HG03045 (cell line): ENCODE measurements around the gene PRDM16.
"Not testable (repeated sequence)": the region's sequence is repeated elsewhere in the genome, so short reads cannot be mapped to it uniquely, and the experiment has no call there.

Experiments used
- ATAC-seq: cut with Tn5 transposase; IDR thresholded peaks from one replicate; pipeline ENCODE4 v1.9.1; 2021; ENCODE audit warnings: mild to moderate bottlenecking, moderate library complexity; ENCODE audit not compliant: unreplicated experiment

The PRDM16 gene

DNA sequence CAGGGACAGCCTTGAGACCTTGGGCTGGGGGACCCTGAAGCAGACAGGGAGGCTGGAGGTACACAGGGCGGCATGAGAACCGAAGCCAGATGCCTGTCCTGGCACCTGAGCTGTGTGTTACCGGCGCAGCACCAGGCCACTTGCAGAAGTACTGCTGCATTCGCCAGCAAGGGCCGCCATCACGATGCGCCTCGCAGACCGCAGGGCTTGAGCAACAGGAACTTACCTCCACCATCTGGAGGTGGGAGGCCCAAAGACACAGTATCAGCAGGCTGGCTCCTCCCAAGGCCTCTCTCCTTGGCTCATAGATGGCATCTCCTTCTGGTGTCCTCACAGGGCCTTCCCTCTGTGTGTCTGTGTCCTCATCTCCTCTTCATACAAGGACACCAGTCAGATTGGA is 90.1 kb downstream of the PRDM16 start:
- ATAC-seq, result no peak

DNA sequence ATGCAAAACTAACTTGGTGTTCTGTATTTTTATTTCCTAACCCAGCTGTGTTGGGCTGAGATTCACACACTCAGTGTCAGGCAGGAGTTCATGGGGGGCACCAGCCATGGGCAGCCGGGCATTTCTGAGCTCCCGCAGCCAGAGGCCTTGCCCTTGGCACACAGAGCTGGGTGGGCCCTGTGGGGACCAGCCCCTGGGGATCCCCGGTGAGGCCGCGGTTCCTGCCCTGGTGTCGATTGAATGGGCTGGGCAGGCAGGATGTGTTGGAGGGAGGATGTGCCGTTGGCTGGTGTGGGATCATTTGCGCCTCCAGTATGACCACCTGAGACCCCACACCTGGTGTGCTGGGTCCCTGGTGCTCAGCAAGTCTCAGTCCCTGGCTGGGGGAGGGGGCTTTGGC is 91.0 kb downstream of the PRDM16 start:
- ATAC-seq, result no peak

DNA sequence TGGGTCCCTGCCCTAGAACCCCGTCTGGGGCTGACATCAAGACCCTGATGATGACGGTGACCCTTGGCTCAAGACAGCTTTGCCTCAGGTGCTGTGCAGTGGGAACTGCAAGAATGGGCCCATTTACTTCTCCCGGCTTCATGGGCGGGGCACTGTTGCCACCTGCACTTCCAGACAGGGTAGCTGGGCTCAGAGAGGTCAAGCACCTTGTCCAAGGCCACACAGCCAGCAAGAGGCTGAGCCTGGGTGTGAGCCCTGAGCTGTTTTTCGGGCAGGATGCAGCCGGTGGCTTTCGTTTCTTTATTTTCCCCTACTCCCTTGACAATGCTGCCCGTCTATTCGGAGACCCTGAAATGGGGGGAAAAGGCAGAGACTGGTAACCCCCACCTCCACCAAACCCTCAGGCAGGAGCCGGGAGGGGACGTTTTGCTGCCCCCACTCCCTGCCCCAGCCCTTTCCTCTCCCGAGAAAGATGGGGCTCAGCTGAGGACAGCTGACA is 91.7 kb downstream of the PRDM16 start:
- ATAC-seq, result no peak

DNA sequence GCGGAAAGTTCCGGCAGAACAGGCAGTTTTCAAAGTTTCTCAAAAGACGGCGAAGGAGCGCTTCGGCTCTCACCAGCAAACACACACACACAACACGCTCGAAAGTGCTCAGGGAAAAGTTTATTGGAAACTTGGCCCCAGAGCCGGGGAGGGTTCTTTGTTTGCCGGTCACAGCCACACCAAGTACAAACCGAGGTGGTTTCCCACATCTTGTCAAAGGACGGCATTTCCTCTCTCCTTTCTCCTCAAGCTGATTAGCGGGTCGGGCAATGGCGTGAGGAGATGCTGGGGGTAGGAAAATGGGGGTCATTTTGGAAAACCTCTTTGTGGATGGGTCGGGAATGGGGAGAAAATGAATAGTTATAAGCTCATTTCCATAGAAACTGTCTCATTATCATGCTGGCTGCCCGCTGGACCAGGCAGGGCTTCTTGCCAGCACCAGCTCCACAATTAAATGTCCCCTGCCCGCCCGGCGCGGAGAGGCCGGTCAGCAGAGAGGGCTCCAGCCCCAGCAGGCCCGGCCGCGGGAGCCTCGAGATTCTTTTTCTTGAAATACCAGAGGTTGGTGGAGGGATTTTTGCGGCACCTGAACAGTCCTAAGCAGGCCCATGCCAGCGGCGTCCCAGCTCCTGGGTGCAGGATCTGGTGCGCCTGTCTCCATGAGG is 92.3 kb downstream of the PRDM16 start:
- ATAC-seq, result no peak

DNA sequence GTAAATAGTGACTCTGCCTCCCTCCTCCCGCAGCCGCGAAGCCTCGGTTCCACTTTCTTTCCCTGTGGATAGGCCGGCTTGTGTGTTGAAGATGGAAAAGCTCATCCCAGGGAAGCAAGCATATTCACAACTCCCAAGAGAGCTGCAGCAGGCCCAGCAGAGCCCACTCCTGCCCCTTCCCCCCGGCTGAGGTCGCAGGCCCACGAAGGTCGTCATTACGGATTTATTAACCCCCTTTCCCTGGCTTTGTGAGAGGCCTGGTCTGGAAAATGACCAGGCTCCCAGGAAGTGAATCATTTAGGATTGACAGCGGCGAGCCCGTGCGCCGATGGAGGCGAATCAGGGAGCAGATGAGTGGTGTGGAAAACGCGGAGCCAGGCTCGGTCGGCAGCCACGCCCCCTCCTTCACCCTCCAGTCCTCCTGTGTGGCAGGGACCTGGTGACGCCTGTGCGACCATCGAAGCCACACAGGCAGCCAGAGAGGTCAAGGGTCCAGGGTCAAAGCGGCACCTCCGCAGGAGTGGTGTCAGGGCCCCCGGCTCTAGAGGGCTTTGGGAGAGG is 93.4 kb downstream of the PRDM16 start:
- ATAC-seq, result no peak

DNA sequence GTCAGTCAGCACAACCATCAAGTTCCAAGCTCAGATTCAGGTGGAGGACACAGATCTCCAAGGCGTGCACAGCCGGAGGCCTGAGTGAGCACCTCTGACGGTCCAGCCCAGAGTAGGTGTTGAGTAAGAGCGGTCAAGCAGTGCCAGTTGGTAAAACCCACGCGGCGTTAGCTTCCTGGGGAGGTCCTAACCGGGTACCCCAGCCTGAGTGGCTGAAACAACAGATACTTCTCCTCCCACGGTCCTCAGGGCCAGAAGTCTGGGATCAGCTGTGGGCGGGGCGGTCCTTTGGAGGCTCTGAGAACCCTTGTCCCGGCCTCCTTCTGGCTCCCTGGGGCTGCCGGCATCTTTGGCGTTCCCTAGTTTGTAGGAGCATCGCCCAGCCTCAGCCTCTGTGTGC is 94.4 kb downstream of the PRDM16 start:
- no peak for ATAC-seq

DNA sequence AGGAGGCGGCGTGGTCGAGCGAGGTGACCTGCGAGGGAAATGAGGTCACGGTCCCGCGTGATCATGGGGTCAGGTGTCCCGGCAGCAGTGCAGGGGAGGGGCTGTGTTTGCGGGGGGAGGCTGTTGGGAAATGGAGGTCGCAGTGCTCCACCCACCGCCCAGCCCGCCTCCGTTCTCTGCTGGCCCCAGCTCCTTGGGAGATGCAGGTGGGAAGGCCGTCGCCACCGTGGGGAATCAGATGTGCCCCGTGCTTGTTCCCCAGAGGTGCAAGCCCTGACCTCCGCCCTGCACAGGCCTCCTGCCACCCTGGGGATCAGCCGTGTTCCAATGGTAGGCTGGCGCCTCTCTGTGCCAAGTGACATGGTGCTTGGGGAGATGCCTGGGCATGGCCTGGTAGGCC is 95.7 kb downstream of the PRDM16 start:
- ATAC-seq, result no peak

DNA sequence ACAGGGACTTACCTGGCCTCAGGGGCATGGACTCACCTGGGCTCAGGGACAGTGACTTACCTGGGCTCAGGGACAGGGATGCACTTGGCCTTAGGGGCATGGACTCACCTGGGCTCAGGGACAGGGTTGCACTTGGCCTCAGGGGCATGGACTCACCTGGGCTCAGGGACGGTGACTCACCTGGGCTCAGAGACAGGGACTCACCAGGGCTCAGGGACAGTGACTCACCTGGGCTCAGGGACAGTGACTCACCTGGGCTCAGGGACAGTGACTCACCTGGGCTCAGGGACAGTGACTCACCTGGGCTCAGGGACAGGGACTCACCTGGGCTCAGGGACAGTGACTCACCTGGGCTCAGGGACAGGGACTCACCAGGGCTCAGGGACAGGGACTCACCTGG is 96.2 kb downstream of the PRDM16 start:
- ATAC-seq, result not testable (repeated sequence)

DNA sequence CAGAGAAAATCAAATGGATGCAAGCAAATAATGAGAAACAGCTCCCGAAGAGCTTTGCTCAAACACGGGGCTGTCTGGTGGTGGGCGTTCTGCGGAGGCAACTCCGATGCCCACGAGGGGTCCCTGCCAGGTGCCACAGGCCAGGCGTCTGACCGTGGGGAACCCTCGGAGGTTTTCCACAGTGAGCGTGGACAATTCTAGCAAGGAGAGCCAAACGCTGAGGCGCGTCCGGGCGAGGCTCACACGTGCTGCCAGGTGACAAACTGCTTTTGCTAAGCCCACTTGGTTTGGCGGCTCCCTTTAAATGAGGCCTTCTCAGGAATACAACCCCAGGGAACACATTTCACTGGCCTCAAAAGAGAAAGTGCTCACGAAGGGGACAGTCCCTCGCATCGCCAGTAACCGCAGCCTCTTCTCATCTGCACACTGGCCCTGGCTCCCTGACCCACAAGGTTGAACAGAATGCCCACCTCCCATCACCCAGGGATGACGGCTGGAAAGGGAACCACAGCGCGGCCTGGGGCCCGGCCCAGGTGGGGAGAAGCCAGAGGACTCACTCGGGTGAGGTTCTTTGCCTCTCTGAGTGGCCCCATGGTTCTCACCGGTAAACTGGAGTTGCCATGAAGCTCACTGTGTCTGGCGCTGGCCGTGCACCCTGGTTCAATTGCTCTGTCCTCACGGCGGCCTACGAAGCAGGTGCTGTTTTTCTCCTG is 97.4 kb downstream of the PRDM16 start:
- ATAC-seq, result no peak

DNA sequence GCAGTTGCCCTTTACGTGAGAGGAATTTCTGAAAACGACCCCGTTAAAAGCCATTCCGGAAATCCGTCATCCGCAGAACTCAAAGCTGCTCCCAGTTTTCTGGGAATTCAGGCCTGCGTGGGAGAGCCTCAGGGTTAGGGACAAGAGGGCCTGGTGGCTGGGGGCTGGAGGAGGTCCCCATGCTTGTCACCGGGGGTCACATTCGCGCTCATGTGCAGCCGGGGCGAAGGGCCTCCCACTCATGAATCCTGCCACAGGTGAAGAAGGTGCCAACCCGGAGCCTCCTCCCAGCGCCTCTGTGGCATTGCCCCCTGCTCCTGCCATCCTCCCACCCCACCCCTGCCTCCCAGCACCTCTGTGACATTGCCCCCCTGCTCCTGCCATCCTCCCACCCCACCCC is 98.3 kb downstream of the PRDM16 start:
- ATAC-seq, result no peak

DNA sequence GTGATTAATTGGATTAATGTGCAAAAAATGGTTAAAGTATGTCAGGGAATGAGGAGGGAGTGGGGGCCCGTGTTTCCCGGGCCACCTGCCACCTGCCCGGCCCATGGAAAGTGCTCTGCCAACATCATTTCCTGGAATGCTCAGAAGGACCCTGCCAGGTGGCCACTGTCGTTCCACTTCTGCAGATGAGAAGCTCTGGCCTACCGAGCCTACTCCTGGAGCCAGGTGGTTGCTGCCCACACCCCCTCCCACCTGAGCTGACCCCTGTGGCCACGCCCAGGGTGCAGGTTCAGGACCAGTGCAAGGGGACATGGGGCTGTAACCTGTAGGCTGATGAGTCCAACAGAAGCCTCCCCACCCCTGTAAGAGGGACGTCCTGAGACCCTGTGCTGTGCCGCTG is 99.7 kb downstream of the PRDM16 start:
- ATAC-seq, result no peak

DNA sequence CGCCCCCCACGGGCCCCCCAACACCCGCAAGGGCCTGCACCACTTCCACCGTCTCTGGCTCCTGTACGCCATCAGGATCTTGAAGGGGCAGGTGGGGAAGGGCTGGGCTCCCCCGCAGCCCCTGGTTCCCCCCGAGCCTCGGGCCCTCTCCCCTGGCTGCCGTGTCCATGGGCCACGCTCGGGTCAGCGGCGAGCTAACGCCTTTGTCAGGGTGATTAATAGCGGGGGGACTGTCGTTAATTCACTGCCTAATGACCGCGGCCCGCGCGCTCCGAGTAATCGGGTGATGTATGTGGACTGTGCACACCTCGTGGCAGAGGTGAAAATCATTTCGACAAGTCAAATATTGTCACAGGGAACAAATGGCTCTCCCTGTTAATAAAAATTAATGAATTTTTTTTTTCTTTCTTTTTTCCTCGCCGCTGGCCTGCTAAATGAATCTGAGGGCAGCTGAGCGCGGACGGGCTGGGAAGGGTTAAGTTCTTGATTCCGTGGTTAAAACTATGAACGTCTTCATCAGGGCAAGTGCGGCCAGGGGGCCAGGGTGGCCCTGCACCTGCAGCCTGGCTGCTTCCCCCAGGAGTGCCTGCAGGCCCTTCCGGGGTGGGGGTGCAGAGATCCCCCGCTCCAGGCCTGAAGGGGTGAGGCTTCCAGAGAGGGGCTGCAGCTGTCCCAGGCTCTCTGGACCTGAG is 100.8 kb downstream of the PRDM16 start:
- no peak for ATAC-seq

DNA sequence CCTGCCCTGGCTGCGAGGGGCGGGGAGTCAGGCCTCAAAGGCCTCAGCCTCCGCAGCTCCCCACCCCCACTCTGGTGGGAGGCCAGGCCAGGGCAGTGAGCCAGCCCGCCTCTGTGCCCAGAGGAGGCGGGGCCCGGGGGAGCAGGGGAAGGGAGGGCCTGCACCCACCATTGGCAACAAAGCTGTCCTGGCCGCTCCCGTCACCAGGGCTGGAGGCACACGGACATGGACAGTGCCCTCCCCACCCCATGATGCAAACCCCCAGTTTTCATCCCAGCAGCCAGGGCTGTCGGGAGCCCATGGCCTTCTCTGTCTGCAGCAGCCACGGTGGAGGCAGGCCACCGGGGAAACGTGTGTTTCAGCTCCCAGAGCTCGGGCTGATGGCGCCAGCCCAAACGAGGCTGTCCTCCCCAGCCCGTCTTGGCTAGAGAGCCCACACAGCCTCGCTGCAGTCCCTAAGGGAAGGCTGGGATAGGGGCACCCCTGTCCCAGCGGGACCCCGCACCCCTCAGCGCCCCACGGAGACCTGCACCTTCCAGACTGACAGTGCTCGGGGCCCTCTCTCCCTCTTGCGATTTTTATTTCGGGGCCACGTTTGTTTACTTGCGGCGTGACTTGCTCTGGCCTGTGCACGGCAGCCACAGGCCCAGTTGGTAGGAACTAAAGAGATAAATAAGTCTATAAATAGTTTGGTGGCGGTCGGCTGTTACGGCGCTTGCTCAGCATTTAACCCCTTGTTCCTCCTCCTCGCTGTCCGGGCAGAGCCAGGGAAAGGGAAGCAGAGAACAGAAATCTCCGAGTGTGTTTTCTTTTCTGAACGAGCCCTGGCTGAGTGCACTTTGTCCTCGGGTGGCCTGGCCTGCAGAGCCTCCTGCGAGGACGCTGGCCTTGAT is 101.8 kb downstream of the PRDM16 start:
- ATAC-seq, result no peak

DNA sequence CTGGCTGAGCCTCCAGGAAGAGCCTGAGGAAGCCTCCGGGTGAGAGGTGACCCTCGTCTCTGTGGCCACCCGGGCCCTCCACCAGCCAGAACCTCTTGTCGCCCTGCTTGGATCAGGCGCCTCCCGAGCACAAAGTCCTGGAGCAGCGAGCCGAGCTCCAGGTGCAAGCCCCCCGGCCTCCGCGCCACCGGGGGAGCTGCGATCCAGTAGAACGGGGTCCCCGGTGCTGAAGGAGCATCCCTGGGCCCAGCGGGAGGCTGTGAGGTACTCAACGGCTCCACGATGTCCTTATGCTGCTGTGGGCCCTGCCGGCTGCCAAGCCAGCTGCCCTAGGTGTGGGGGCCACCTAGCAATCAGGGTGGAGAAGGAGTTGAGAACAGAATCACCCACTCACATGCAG is 102.8 kb downstream of the PRDM16 start:
- no peak for ATAC-seq

DNA sequence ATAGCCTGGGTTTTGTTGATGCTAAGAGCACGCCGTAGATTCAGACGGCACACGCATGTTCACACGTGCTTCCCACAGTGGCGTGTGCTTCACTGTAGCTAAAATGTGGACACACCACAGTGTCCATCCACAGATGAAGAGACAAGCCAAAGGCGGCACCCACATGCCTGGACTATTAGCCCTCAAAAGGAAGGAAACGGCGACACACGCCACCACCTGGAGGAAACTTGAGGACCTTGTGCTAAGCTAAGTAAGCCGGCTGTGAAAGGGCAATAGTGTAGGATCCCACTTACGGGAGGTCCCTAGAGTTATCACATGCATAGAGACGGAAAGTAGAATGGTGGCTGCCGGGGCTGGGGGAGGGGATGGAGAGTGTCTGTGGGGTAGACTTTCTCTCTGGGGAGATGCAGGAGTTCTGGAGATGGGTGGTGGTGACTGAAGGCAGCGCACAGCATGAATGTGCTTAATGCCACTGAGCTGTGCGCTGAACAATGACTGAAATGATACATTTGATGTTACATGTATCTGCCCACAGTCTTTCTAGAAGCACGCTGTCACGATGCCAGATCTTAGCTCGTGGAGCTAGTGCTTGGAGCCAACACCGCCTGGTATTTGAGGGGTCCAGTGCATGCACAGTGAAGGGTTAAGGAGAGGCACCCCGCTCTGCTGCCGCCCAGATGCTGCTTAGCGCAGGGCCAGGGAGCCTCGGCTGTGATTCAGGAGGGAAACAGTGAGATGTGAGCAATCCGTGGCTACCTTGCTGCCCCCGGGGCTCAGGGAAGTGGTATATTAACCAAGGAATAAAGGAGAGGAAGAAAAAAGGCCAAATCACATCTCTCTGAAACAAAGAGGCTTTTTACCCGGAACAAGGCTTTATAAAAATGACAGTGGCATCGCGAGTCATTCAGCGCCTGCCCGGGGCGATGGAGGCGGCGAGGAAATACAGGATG is 103.7 kb downstream of the PRDM16 start:
- ATAC-seq, result no peak

DNA sequence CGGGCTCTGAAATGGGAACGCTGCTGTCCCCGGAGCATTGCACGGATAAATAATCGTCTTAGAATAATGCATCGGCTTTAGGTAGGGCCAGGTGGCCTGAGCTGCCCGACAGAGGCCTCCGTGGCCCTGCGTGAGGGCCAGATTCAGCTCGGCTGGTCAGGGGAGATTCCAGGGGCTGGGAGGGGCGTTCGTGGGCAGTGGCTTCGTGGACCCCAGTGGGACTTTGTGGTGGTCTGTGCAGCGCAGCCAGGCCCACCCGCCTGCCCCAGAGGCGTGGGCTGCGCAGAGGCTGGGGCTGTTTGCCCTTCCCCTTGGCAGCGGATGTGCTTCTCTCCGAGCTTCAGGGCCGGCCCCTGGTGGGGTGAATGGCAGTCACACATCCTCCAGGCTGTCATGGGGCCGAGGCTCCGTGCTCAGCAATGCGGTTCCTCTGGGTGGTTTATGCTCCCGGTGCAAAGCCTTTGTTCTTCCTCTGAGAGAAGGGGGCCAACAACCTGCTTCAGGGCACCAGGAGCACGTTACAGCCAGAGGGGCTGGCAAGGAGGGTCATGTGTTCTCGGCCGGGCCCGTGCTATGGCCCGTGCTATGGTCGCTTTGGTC is 104.5 kb downstream of the PRDM16 start:
- no peak for ATAC-seq

DNA sequence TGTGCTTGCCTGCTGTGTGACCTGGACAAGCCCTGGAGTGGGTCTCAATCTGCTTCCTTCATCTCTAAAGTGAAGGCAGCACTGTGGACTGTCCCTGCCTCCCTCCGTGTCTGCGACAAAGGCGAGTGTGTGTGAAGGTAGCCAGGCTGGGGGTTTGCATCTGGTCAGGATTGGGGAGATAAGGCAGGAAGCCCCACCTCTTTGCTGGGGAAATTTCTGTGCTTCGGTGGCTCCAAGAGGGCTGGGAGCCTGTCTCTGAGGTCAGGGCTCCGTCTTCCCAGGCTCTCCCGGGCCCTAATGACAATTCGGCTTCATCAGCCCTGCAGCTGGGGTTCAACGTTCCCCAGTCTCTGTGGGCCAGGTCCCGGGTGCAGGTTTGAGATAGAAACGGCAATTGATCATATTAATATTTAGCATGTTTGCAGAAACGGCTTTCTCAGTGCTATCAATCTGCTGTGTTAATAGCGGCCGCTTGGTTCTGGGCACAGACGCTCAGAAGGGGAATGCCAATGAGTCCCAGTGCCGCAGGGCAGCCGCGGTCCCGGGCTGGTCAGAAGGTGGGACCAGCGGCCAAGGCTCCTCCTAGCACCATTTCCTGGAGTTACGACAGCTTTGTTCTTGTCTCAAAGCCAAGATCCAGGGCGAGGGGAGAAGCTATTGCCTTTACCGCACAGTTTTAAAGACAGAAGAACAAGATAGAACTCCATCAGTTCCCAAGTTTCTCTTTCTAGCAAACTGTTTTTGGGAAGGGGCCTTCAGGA is 105.7 kb downstream of the PRDM16 start:
- ATAC-seq, result no peak

DNA sequence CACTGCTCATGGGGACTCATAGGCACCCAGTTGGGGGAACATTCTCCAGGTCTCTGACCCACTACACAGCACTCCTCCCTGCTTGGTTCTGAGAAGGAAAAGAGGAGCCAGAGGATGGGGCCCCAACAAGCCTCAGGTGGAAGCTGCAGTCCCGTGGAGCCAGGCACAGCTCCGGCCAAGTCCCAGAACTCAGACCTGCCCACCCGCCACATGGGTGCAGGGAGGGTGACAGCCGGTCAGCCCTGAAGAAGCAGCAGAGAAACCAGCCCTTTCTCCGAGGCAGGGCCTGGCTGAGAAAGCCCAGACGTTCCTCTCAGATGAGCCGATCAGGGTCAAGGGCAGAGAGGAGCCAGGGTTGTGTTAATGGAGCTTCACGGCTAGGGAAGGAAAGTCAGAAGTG is 106.5 kb downstream of the PRDM16 start:
- ATAC-seq, result no peak
